Muscle of back (tissue), 11 donors: Measurements from ENCODE around the gene ADAP1. TPM values are rescaled to one million over a fixed set of nuclear protein-coding genes. Genes with fewer than 3 reads are reported as not detected.

ENCODE experiments used
- DNase-seq, 3 donors: peaks; one replicate each; pipeline versions ENCODE4 v3.0.0 to v3.0.0-alpha.2; 2013
- polyA plus RNA-seq, 10 donors: library from polyadenylated mRNA; unstranded; fragments of 120-200 nt; gene quantifications; one replicate each; pipeline ENCODE4 v1.2.1, GENCODE V29; 2013; ENCODE audit not compliant: insufficient read length in 10 of 10

ADAP1 gene
- polyA plus RNA-seq, 10 donors = 1.4 to 4.3 (median 2.3) TPM

- DNase-seq = peak in 2 of 3 donors; percentile 36 to 73
These were observed 31.1 kb downstream of the ADAP1 start for GRCh38 chr7:923108-924041.

GRCh38 chr7:922334-923107 lies 32.0 kb downstream of the ADAP1 start:
- DNase-seq = no peak

GRCh38 chr7:921581-922333 lies 32.7 kb downstream of the ADAP1 start:
- no peak for DNase-seq

GRCh38 chr7:921071-921461 lies 33.4 kb downstream of the ADAP1 start:
- DNase-seq = no peak

- DNase-seq = no peak
These were observed 34.0 kb downstream of the ADAP1 start for GRCh38 chr7:920351-921070.

GRCh38 chr7:919924-920341 lies 34.5 kb downstream of the ADAP1 start:
- no peak for DNase-seq

GRCh38 chr7:919114-919442 lies 35.4 kb downstream of the ADAP1 start:
- DNase-seq = no peak

- no peak for DNase-seq
These were observed 35.9 kb downstream of the ADAP1 start for GRCh38 chr7:918441-919113.

GRCh38 chr7:918118-918425 lies 36.4 kb downstream of the ADAP1 start:
- DNase-seq = no peak

- DNase-seq = no peak
These were observed 37.0 kb downstream of the ADAP1 start for GRCh38 chr7:917255-918117.

- no peak for DNase-seq
These were observed 38.1 kb downstream of the ADAP1 start for GRCh38 chr7:916291-916941.

- no peak for DNase-seq
These were observed 38.9 kb downstream of the ADAP1 start for GRCh38 chr7:915291-916218.

GRCh38 chr7:914521-915194 lies 39.8 kb downstream of the ADAP1 start:
- DNase-seq = no peak

GRCh38 chr7:913736-914520 lies 40.6 kb downstream of the ADAP1 start:
- no peak for DNase-seq

GRCh38 chr7:911791-912480 lies 42.5 kb downstream of the ADAP1 start:
- DNase-seq = no peak

GRCh38 chr7:910931-911431 lies 43.5 kb downstream of the ADAP1 start:
- no peak for DNase-seq
